Heart right ventricle (tissue), 16 donors: ENCODE results near the gene DNER. TPM values are rescaled to one million over a fixed set of nuclear protein-coding genes. Genes with fewer than 3 reads are reported as not detected.

Experiments used
- ATAC-seq, 8 donors: fragments of 200-7000 bp; cut with Tn5 transposase; one replicate each; pipeline ENCODE4 v1.9.1; 2020; ENCODE audit warnings: mild to moderate bottlenecking in 8 of 8, moderate library complexity in 8 of 8, moderate number of reproducible peaks in 1 of 8
- DNase-seq, 2 donors: peaks; one replicate each; pipeline ENCODE4 v3.0.0-alpha.2; 2020
- H3K27ac ChIP-seq, 10 donors: fragments of 200-600 bp; sonication (generic) in 2 of 10; one replicate each; pipeline versions ENCODE4 v1.5.0 to v1.8.0; 2020 to 2022; ENCODE audit warnings: mild to moderate bottlenecking in 3 of 10
- H3K27me3 ChIP-seq, 7 donors: fragments of 200-600 bp; one replicate each; pipeline ENCODE4 v1.8.0; 2021 to 2022; ENCODE audit warnings: mild to moderate bottlenecking in 2 of 7
- H3K36me3 ChIP-seq, 9 donors: fragments of 200-600 bp; sonication (generic) in 1 of 9; one replicate each; pipeline versions ENCODE4 v1.5.0 to v1.8.0; 2020 to 2022; ENCODE audit warnings: mild to moderate bottlenecking in 2 of 9
- H3K4me1 ChIP-seq, 9 donors: fragments of 200-600 bp; sonication (generic) in 1 of 9; one replicate each; pipeline versions ENCODE4 v1.5.0 to v1.8.0; 2020 to 2022; ENCODE audit warnings: mild to moderate bottlenecking in 4 of 9
- H3K4me3 ChIP-seq, 10 donors: fragments of 200-600 bp; sonication (generic) in 2 of 10; one replicate each; pipeline versions ENCODE4 v1.5.0 to v1.8.0; 2020 to 2022; ENCODE audit warnings: mild to moderate bottlenecking in 7 of 10, moderate library complexity in 2 of 10
- H3K9me3 ChIP-seq, 11 donors: fragments of 200-600 bp in 10 of 11; sonication (generic) in 2 of 11; one replicate each; pipeline versions ENCODE4 v1.5.0 to v1.8.0; 2013 to 2022; ENCODE audit warnings: mild to moderate bottlenecking in 2 of 11, control low read depth in 1 of 11, moderate library complexity in 1 of 11
- WGBS, 2 donors: extraction: QIAGEN DNeasy Blood & Tissue Kit; methylation state at CpG; one replicate each; pipeline ENCODE4 v1.1.7; 2013; ENCODE audit warnings: inconsistent platforms in 1 of 2; 5-methylcytosine and 5-hydroxymethylcytosine counted together
- intact Hi-C, 10 donors: fragments of 100-400 bp; cut with DNase I; formaldehyde crosslinking; loops; one replicate each; pipeline versions ENCODE4 v1.11.1 to v1.14.2; 2022
- polyA plus RNA-seq, 2 donors: library from polyadenylated mRNA; stranded (reverse); fragments of 200-250 nt; gene quantifications; one replicate each; pipeline ENCODE4 v1.2.3, GENCODE V29; 2013
- total RNA-seq, 10 donors: library from RNA; stranded (reverse); fragmentation: NEBNext Ultra II Directional in 3 of 10; extraction: Animal tissue kit (Norgen Biotek cat#: 25700) in 3 of 10; gene quantifications; one replicate each; pipeline versions ENCODE4 v1.2.1 to v1.2.4, GENCODE V29; 2021 to 2023
- TF ChIP-seq, protein P1 (sequence below), 9 donors: fragments of 200-600 bp; sonication (generic) in 2 of 9; IDR thresholded peaks; one replicate each; pipeline versions ENCODE4 v1.5.0 to v1.8.0; 2021 to 2022; ENCODE audit warnings: antibody characterized with exemption in 9 of 9, mild to moderate bottlenecking in 5 of 9, moderate library complexity in 1 of 9
- donor health status: Arrhythmogenic right ventricular cardiomyopathy.
- donor health status: ischemic (EF 13 %, LVEDD 7.1; RV severe dilation, severe dysfunction).
- donor health status: healthy with polysubstance abuse.
- donor health status: DM: no; HTN: yes; CAD: no.
- donor health status: DM: no; HTN: no; CAD: no.
- donor health status: ischemic (EF 25% LVEDD 6.9; RV normal size, moderate dysfunction).
- donor health status: ischemic (EF 25% LVEDD 5.7; RV mildly dilated, moderate dysfunction).
- donor health status: healthy.
- donor health status: DM: yes; HTN: yes; CAD: no.
- donor health status: Ischemic cardiomyopathy.
- donor health status: ischemic (EF 35%, LVEDD 5.7; RV mildly dilated, moderate dysfunction).
- donor health status: nonischemic (EF 11% LVEDD 7.7; RV severe dilation, severe dysfunction).
- donor health status: DM: yes; HTN: yes; CAD: no.
- donor health status: PGD.
- donor health status: ischemic (EF 29% LVEDD 5.4; RV normal size, mild dysfunction).
- donor health status: nonischemic (EF 23%, LVEDD 6.1; RV moderate dilation, normal function).

DNER gene
- total and polyA plus RNA-seq, 12 donors = 0.13 to 1.8 (median 0.69) TPM; not detected in 2

DNA sequence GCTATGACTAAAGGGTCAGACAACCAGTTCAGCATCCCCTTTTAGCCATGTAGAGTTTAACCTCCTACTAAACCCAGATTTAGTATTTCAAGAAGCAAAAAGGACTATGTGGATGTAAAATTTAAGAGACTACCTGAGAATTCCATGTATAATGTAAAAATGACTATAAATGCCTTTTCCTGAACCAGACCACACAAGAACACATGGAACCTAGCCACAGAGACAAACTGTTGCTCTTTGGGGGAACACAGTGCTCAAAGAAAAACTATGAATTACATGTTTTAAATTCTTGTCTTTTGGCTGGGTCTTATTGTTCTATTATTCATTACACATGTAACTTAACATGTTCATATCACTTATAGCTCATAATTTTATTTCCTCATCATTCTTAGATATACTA, 192.8 kb downstream of the DNER start:
- Histone ChIP-seq H3K4me1 (peaks cover 0 to 10% (median 0%) of the 10 kb centered on the region in 9 donors), H3K27me3 (no peaks in the 10 kb centered on the region), H3K36me3 (no peaks in the 10 kb centered on the region), H3K4me3 (no peak overlapping the region), H3K27ac (no peak overlapping the region), H3K9me3 (no peaks in the 10 kb centered on the region)
- intact Hi-C loops = no loop called here
- peak in 1 of 8 donors; percentile 46 for ATAC-seq
- TF ChIP-seq, protein P1, sequence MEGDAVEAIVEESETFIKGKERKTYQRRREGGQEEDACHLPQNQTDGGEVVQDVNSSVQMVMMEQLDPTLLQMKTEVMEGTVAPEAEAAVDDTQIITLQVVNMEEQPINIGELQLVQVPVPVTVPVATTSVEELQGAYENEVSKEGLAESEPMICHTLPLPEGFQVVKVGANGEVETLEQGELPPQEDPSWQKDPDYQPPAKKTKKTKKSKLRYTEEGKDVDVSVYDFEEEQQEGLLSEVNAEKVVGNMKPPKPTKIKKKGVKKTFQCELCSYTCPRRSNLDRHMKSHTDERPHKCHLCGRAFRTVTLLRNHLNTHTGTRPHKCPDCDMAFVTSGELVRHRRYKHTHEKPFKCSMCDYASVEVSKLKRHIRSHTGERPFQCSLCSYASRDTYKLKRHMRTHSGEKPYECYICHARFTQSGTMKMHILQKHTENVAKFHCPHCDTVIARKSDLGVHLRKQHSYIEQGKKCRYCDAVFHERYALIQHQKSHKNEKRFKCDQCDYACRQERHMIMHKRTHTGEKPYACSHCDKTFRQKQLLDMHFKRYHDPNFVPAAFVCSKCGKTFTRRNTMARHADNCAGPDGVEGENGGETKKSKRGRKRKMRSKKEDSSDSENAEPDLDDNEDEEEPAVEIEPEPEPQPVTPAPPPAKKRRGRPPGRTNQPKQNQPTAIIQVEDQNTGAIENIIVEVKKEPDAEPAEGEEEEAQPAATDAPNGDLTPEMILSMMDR (IDR thresholded peaks at IDR 0.05) = no peak
- no peak for DNase-seq

DNA sequence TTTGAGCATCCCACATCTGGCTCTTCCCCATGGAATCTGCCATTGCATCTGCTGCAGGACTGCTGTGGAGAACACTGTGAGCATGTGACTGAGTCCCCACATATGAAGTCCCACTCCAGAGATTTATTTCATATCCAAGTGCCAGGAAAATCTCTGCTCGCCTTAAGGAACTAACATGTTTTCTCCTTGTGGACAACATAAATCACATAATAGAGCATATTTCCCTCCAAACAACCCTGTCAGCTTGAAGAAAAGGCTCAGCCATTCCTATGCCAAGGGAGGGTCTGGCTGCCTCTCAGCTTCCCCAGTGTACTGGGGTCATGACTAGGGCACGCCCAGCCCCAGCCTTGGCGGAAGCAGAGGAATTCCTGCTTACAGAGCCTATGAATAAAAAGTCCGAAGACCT, 193.7 kb downstream of the DNER start:
- intact Hi-C loops = no loop called here

DNA sequence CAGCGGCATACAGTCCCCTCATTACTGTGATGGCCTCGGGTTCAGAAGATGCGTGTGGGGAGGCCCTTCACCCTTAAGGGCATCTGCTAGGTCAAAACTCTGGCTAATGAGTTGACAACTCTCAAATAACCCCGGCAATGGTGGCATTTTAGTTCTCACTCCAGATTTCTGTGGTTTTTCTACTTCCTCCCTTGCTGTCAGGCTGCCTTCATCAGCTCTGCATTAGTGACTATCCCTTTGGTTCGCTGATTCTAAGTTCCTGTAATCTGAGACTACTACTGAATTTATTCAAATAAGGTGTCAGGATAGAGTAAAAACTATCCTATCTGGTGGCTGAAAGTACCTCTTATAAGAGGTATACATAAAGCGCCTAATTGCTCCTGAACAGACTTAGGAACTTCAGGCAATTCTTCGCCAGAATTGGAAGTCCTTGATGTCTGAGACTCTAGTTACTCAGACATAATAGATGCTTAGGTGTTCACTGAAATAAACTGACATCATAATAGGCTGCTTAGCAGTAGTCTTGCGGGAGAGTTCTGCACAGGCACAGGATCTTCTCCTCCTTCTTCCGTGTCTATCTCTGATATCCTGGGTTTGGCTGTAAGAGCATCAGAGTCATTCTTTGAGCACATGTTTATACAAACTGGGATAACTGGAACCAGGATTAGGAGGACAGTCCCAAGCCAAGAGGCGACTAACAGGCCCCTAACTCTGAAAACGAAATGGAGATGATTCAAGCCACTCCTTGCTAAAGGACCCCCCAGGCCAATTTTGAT, 194.5 kb downstream of the DNER start:
- no peak for ATAC-seq
- no peak overlapping the region for H3K27ac ChIP-seq

More for the DNA sequence above, 193.7 kb downstream of the DNER start:
- no peaks in the 10 kb centered on the region for H3K9me3 ChIP-seq
- TF ChIP-seq, protein P1 (IDR thresholded peaks at IDR 0.05) = no peak
- peak in 1 of 2 donors; percentile 27 for DNase-seq
- H3K36me3 ChIP-seq = no peaks in the 10 kb centered on the region
- no peak overlapping the region for H3K4me3 ChIP-seq
- no peaks in the 10 kb centered on the region for H3K27me3 ChIP-seq
- peak in 4 of 8 donors; percentile 49 to 69 (median 58) for ATAC-seq
- 47 to 58% methylated on average over 4 of the region's 4 CpGs for WGBS, 2 donors
- peaks cover 0 to 10% (median 0%) of the 10 kb centered on the region in 9 donors for H3K4me1 ChIP-seq
- H3K27ac ChIP-seq = no peak overlapping the region

DNA sequence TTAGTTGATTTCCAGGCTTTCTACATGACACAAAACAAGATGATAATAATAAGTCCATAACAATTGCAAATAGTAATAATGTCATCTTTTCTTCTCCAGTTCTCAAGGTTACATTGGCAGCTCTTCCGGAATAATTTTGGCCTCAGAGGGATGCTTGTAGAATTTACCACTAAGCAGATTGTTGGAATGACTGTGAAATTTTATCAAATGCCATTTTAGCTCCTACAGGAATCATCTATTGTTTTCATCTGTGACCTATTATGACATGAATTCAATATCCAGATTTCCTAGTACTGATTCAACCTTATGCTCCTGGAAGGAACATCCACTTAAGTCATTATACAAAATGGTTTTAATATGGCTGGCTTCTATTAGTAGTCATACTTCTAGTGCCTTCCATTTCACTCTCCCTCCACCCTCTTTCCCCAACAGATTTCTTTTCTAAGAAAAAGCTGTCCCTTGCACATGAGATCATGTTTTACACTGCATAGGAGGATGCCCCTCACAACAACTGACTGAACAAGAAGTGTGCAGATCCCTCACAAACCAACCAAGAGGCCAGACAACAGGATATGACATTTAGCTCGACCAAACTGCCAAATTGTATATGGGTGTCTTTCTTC, 200.0 kb downstream of the DNER start:
- 56 to 59% methylated on average over 2 of the region's 2 CpGs for WGBS, 2 donors
- DNase-seq = no peak
- no peak for ATAC-seq
- Histone ChIP-seq H3K9me3 (no peaks in the 10 kb centered on the region), H3K27me3 (no peaks in the 10 kb centered on the region), H3K27ac (no peak overlapping the region), H3K4me1 (no peaks in the 10 kb centered on the region), H3K4me3 (no peak overlapping the region), H3K36me3 (no peaks in the 10 kb centered on the region)
- TF ChIP-seq, protein P1 (IDR thresholded peaks at IDR 0.05) = no peak
- intact Hi-C loops = no loop called here

More for the DNA sequence above, 194.5 kb downstream of the DNER start:
- H3K36me3 ChIP-seq = no peaks in the 10 kb centered on the region
- no peaks in the 10 kb centered on the region for H3K9me3 ChIP-seq
- TF ChIP-seq, protein P1 (IDR thresholded peaks at IDR 0.05) = no peak
- peaks cover 0 to 10% (median 0%) of the 10 kb centered on the region in 9 donors for H3K4me1 ChIP-seq
- DNase-seq = no peak
- H3K4me3 ChIP-seq = no peak overlapping the region
- H3K27me3 ChIP-seq = no peaks in the 10 kb centered on the region
- intact Hi-C loops = no loop called here
- 80 to 82% methylated on average over 11 of the region's 11 CpGs for WGBS, 2 donors
